Measurements from ENCODE around the gene ELAVL4. TPM values are rescaled to one million over a fixed set of nuclear protein-coding genes. Genes with fewer than 3 reads are reported as not detected.

Gene ELAVL4
- total RNA-seq, 1 donor from 2014 or later: not detected

DNA sequence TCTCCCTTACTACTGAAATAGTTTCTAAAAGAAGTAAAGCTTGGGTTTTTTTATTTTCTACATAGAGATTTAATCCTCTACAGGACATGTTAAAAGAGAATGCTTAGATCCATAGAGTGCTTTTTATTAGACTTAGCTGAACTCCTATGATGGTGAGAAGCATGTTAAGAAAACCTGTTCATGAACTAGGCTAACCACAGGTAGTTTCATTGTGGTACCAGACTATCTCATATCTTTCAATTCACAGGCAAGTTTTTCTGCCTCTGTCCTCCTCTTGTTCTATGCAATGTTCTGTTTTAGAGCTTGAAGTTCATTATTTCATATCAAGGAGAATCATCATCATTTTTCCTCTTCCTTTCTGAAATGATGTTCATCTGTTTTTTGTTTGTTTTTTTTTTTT, 65.4 kb downstream of the ELAVL4 start:
- Mint-ChIP-seq H3K36me3 (ENCODE audit: low read depth, unreplicated experiment) (no peaks in the 10 kb centered on the region), H3K4me3 (ENCODE audit: unreplicated experiment) (no peak overlapping the region), H3K4me1 (ENCODE audit: low read depth, unreplicated experiment) (no peaks in the 10 kb centered on the region), H3K27me3 (ENCODE audit: low read depth, unreplicated experiment) (peaks cover 10% of the 10 kb centered on the region), H3K9me3 (ENCODE audit: unreplicated experiment) (peaks cover 2% of the 10 kb centered on the region), H3K27ac (ENCODE audit: unreplicated experiment) (no peak overlapping the region)
- no peaks in the 10 kb centered on the region for H3K27me3 ChIP-seq (ENCODE audit: insufficient read depth, low read length)
- TF ChIP-seq CTCF (IDR thresholded peaks at IDR 0.05; ENCODE audit: insufficient read depth, low read depth, low read length): no peak
- TF ChIP-seq EZH2 (IDR thresholded peaks at IDR 0.05; ENCODE audit: insufficient read depth, low read length): no peak
- H3K9ac ChIP-seq (ENCODE audit: low read length): no peak overlapping the region
- H2AFZ ChIP-seq (ENCODE audit: low read depth, low read length): no peak overlapping the region
- FAIRE-seq: no peak
- no peaks in the 10 kb centered on the region for H3K4me1 ChIP-seq (ENCODE audit: insufficient read depth, low read length)
- H3K79me2 ChIP-seq (ENCODE audit: insufficient read depth, low read length): no peaks in the 10 kb centered on the region
- no peaks in the 10 kb centered on the region for H3K9me3 ChIP-seq (ENCODE audit: insufficient read depth, low read depth, low read length)
- no peak overlapping the region for H3K4me2 ChIP-seq (ENCODE audit: low read length)
- no peak overlapping the region for H3K27ac ChIP-seq (ENCODE audit: low read depth, low read length)
- H4K20me1 ChIP-seq (ENCODE audit: insufficient read depth, low read length): no peaks in the 10 kb centered on the region
- H3K36me3 ChIP-seq (ENCODE audit: insufficient read depth, low read length): no peaks in the 10 kb centered on the region
- DNase-seq (ENCODE audit: low read depth): no peak
- H3K4me3 ChIP-seq (ENCODE audit: insufficient read depth, low read depth, low read length): no peak overlapping the region

DNA sequence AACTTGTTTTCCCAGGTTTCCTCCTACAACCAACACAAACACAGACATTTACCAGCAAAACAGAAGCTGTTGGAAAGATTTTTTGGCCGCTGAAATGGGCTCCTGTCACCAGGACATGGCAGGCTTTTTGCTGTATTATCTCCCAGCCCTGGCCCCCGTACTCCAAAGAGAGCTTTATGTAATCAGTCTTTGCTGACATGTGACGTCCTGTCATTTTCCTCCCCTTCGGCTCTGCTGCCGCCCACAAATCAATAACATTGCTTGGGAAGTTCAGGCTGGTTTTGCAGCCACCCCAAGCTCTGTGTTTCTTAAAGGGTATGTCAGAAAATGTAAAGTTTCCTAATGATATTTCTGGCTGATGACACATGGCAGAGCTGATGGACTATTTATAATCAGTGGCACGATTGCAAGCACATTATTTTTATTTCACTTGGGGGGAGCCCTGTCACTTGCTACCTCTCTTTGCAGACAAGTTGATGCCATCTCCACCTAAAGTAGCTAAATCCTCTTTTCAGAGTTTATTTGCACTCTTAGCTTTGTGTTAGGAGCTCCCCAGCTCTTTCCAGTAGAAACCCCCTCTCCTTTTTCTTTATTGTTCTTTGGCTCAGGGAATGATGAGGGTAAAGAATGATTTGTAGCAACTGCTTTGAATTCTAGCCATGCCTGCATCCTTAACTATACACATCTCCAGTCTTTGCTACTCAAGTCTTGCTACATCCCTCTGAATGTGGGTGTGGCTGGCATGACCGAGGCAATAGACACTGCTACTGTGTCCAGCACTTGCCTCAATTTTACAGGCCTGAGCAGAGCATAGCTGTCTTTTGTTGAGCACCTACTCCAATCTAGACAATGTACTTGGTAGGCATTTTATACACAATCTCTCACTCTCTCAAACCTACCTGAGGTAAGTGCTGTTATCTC, 67.3 kb downstream of the ELAVL4 start:
- Histone ChIP-seq H3K9ac (ENCODE audit: low read length) (no peak overlapping the region), H3K79me2 (ENCODE audit: insufficient read depth, low read length) (no peaks in the 10 kb centered on the region), H3K36me3 (ENCODE audit: insufficient read depth, low read length) (no peaks in the 10 kb centered on the region), H3K9me3 (ENCODE audit: insufficient read depth, low read depth, low read length) (no peaks in the 10 kb centered on the region), H3K4me3 (ENCODE audit: insufficient read depth, low read depth, low read length) (no peak overlapping the region), H3K27ac (ENCODE audit: low read depth, low read length) (no peak overlapping the region), H3K4me1 (ENCODE audit: insufficient read depth, low read length) (no peaks in the 10 kb centered on the region), H2AFZ (ENCODE audit: low read depth, low read length) (no peak overlapping the region), H3K4me2 (ENCODE audit: low read length) (no peak overlapping the region), H3K27me3 (ENCODE audit: insufficient read depth, low read length) (no peaks in the 10 kb centered on the region), H4K20me1 (ENCODE audit: insufficient read depth, low read length) (no peaks in the 10 kb centered on the region)
- no peak overlapping the region for H3K4me3 Mint-ChIP-seq (ENCODE audit: unreplicated experiment)
- FAIRE-seq: no peak
- no peak for DNase-seq (ENCODE audit: low read depth)
- no peak overlapping the region for H3K27ac Mint-ChIP-seq (ENCODE audit: unreplicated experiment)
- no peaks in the 10 kb centered on the region for H3K9me3 Mint-ChIP-seq (ENCODE audit: unreplicated experiment)
- peaks cover 2% of the 10 kb centered on the region for H3K4me1 Mint-ChIP-seq (ENCODE audit: low read depth, unreplicated experiment)
- peaks cover 7% of the 10 kb centered on the region for H3K27me3 Mint-ChIP-seq (ENCODE audit: low read depth, unreplicated experiment)
- no peak for TF ChIP-seq EZH2 (IDR thresholded peaks at IDR 0.05; ENCODE audit: insufficient read depth, low read length)
- no peak for TF ChIP-seq CTCF (IDR thresholded peaks at IDR 0.05; ENCODE audit: insufficient read depth, low read depth, low read length)
- H3K36me3 Mint-ChIP-seq (ENCODE audit: low read depth, unreplicated experiment): no peaks in the 10 kb centered on the region

GRCh38 chr1:50177994-50178393, 69.3 kb downstream of the ELAVL4 start:
- Mint-ChIP-seq H3K4me3 (ENCODE audit: unreplicated experiment) (no peak overlapping the region), H3K9me3 (ENCODE audit: unreplicated experiment) (no peaks in the 10 kb centered on the region), H3K27me3 (ENCODE audit: low read depth, unreplicated experiment) (peaks cover 7% of the 10 kb centered on the region), H3K4me1 (ENCODE audit: low read depth, unreplicated experiment) (peaks cover 7% of the 10 kb centered on the region), H3K27ac (ENCODE audit: unreplicated experiment) (no peak overlapping the region), H3K36me3 (ENCODE audit: low read depth, unreplicated experiment) (no peaks in the 10 kb centered on the region)
- Histone ChIP-seq H3K9ac (ENCODE audit: low read length) (no peak overlapping the region), H3K4me3 (ENCODE audit: insufficient read depth, low read depth, low read length) (no peak overlapping the region), H3K9me3 (ENCODE audit: insufficient read depth, low read depth, low read length) (no peaks in the 10 kb centered on the region), H3K36me3 (ENCODE audit: insufficient read depth, low read length) (no peaks in the 10 kb centered on the region), H3K79me2 (ENCODE audit: insufficient read depth, low read length) (no peaks in the 10 kb centered on the region), H2AFZ (ENCODE audit: low read depth, low read length) (no peak overlapping the region), H3K27me3 (ENCODE audit: insufficient read depth, low read length) (no peaks in the 10 kb centered on the region), H3K4me1 (ENCODE audit: insufficient read depth, low read length) (no peaks in the 10 kb centered on the region), H3K27ac (ENCODE audit: low read depth, low read length) (no peak overlapping the region), H3K4me2 (ENCODE audit: low read length) (no peak overlapping the region), H4K20me1 (ENCODE audit: insufficient read depth, low read length) (no peaks in the 10 kb centered on the region)
- no peak for FAIRE-seq
- TF ChIP-seq EZH2 (IDR thresholded peaks at IDR 0.05; ENCODE audit: insufficient read depth, low read length): no peak
- TF ChIP-seq CTCF (IDR thresholded peaks at IDR 0.05; ENCODE audit: insufficient read depth, low read depth, low read length): no peak
- no peak for DNase-seq (ENCODE audit: low read depth)
